HG03457 (cell line): Measurements from ENCODE around the gene WDSUB1.

Experiments used
- ATAC-seq: cut with Tn5 transposase; IDR thresholded peaks from one replicate; pipeline ENCODE4 v1.9.1; 2021; ENCODE audit warnings: moderate number of reproducible peaks; ENCODE audit not compliant: unreplicated experiment

The WDSUB1 gene

DNA sequence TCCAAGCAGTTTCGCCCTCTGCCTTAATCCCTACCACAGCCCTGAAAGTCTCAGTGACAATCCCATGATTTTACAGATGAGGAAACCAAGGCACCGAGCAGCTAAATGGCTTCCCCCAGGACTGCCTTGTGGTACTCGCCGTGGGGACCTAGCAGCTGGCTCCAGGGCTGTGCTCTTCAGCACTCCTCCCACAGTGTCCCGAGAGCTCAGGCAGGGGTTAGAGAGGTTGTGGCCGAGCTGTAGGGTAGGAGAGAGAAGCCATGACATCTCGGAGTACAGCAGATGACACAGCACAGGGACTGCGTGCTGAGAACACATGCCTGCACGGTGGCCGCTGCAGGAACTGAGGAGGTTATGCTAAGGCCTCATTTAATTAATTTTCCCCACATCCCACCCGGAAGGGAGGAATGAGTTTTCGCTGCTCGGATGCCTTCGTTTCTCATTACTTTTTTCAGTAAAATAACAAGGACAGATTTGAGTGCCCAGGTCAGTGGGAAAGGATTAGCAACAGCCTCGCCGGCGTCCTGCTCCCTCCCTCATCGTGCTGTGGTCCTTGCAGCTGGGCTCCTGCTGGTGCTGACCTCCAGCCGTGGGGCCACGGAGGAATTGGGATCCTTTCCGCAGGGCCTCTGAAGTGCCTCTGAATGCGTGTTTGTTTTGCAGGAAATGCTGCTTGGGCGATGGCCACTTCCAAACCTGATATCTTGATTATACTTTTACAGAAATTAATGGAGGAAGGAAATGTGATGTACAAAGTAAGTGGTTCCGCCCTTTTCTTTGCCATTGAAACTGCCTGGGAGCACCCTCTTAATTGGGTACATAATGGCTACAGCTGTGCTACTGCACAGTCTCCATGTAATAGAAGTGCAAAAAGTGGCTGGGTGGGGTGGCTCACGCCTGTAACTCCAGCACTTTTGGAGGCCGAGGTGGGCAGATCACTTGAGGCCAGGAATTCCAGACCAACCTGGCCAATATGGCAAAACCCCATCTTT, 61.2 kb downstream of the WDSUB1 start:
- no peak for ATAC-seq

DNA sequence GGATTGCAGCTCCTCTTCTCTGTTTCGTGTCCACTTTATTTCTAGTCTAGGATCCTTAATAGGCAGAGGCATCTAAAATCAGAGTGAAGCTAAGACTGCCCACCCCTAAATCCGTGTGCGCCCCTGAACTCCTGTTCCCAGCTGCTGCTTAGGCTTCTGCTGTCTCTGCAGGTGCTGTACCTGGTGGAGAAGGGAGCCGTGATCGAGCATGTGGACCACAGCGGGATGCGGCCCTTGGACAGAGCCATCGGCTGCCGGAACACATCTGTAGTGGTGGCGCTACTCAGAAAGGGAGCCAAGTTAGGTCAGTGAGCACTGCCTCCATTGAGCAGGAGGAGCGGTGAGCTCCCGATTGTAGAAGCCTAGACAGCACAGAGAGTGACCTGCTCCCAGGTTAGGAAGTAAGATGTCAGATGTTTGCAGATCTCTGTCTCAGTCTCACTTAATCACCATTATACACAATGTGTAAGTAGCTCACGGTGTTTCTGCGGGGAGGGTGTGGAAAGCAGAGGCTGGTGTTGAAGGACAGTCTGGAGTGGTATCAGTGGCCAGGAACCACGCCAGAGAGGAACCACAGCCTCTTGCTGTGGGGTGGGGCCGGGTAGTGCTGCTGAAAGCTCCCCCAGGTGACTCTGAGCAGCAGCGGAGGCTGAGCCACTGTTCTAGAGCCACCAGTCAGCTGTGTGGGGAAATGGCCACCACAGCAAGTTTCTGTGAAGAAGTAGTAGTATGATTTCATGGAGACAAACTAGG, 62.3 kb downstream of the WDSUB1 start:
- ATAC-seq, result no peak

DNA sequence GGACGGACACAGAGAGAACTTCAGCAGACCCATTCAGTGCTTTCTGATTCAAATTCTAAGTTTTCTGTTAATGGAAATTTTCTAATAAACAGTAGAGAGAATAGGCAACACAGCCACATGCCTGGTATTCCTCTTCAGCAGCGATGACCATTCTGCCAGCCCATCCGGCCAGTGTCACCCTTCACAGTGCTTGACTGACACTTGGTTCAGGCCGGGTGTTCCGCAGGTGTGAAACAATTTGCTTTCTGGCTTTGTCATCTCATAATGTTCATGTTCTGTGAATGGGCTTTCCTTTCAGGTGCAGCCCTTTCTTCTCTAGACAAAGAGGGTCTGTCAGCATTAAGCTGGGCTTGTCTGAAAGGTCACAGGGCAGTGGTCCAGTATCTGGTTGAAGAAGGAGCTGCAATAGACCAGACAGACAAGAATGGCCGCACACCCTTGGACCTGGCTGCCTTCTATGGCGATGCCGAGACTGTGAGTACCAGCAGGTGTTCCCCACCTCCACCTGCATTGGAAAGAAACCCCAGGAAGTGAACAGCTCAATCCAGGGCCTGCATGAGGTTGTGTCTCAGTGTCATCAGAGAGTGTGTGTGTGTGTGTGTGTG, 67.0 kb downstream of the WDSUB1 start:
- ATAC-seq, result no peak

DNA sequence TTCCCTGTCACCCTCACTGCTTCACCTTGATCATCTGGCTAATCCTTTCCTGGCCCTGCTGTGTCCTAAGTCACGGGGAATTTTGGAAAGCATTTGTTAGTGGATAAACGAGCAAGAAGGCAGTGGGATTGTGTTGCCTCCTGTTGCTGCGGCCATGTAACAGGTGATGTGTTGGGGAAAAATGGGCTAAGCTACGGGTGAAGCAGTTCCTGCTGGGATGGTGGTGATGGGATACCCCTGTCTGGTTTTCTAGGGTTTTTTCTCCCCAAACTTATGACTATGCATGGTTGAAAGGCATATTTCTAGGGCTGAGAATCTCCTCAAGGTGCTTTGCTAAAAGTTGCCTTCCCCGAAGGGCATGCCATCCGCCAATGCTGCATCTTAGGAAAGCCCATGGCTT, 68.1 kb downstream of the WDSUB1 start:
- no peak for ATAC-seq

DNA sequence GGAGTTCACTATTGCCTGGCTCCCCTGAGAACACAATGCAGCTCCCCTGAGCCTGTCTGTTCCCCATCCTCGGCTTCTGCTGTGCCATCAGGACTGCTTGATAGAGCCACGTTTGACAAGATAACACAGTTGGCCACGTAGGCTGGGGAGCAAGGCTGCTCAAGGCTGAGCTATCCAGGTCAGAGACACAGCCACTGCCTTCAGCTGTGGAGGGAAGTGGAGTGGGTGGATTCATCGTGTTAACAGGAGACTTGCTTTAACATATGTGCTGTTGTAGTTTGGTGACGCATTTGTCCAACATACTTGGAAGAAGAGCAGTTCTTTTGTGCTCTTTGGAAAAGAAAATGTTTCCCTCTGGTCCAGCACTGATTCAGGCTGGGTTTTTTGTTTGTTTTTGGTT, 68.8 kb downstream of the WDSUB1 start:
- ATAC-seq, result no peak

DNA sequence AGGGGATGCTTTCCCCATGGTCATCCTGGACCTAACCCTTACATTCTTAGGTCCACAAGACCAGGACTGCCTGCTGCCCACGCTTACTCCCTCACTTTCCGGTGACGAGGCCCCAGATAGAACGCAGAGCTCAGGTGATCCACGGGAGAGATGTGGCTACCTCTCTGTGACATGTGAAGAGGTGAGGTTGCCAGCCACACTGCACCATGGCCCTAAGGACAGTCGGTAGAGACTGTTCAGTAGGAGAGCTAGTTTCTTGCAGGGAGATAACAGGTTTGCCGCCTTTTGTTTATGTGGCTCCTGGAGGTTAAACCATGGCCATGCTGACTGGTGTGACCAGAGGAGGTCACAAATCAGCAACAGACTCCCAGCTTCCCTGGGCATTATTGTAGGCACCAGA, 71.4 kb downstream of the WDSUB1 start:
- ATAC-seq, result no peak

DNA sequence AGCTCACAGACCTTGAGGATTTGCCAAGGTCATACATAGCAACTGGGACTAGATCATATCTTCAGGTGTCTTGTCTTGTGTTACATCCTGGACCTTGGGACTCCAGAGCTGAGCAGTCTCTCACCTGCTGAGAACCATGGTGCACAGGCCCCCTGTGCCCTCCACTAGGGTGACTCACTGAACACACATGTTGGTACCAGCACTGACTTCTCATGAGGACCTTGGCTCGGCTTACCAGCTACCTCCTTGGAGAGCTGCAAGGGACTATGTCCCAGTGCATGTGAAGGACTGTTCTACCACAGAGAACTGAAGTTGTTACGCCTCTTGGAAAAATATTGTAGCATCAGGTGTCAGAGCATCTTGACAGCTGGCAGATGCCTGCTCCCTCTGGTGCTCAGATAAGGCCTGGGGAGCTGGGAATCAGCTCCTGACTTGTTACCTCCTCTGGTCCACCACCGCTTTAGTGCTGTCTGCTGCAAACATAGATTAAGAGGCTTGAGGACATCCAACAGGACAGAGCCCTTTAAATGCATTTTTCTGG, 72.1 kb downstream of the WDSUB1 start:
- ATAC-seq, result no peak

DNA sequence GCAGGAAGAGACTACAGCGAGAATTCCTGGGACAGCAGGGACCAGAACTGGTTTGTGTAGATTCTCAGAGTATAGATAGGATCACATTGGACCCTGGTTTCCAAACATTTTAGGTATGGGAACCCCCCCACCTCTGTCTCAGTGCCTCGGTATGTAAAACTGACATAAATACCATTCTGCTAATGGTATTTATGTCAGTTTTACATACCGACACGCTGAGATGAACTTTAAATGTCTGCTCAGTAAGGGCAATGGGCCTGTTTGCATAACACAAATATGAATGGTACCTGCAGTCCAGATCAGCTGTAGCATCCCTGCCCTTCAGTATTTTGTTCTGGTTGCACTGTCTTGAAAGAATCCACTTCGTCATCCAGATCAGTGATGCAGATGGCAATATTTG, 73.2 kb downstream of the WDSUB1 start:
- no peak for ATAC-seq

DNA sequence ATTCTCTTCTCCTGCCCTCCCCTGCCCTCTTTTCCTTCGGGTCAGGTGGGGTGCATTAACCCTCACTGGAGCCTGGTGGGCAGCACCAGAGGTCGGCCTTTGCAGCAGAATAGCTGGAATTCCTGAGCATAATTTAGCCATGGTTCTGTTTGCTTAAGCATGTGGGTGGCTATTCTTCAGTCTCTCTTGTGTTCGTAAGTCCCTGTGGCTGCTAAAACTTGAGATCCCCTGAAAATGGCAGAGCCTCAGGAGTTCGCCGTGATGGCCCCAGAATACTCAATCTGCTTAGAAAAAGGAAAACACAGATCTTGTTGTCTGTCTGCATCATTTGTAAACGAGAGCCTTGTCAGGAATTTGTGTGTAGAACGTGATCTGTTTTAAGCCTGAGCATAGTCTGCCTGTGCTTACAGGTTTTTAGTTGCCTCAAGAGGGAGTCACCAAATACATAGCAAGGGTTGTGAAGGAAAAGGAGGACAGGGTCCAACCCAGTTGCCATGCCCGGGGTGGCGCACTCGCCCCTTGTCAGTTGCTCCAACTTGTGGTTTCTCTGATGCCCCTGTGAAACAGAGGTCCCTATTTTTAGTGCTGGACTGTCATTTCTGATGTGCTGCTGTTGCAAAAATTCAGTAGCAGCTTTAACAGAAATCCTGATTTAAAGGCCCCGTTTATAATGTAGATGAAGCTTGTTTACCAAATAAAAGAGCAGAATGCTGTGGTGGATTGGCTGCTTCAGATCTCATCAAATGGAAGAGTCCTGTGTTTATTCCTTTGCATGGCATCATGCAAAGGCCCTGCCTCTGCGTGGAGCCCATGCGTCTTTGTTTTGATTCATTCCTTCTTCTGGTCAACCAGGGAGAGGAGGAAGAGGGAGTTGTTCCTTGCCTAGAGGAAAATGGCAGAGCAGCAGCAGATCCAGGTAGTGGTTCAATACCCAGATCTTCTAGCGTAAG, 74.8 kb downstream of the WDSUB1 start:
- ATAC-seq, result no peak

DNA sequence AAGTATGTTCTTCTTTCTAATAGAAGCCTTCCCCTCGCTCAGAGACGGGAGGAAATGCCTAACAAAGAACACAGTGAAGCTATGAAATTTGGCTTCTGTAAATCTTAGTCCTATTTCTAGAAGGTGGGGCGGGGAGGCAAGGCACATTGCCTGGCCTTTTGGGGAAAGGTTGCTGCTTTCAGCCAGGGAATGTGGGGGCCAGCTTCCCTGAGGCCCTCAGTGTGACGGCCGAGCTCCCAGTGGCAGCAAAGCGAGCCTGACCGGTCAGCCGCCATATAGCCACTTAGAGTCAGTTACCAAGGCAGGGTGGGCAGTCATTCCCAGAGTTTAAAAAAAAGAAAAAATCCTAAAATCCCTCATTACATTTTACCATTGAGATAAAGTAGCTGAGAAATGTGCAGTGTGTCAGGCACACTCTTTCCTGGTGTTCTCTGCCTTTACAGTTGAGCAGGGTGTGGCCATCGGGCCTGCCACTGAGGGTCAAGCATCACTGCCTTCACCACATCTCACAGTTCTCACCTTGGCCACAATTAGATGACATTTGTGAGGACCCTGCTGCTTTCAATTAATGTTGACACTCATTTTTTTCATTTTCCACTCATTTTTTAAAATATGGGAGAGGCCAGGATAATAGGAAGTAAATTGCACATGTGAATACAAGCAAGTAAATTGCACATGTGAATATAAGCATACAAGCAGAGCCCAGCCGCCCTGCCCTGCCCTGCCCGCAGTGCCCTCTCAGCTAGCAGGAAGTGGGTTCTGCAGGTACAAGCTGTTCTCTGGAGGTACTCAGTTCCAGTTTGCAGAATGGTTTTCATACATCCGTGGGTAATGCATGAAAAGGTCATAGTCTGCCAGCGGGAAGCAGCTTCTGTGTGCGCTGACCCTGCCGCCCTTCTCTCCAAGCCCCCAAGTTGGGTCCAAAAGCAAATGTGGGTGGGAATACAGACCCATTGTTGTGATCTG, 76.9 kb downstream of the WDSUB1 start:
- ATAC-seq, result peak; percentile 81

DNA sequence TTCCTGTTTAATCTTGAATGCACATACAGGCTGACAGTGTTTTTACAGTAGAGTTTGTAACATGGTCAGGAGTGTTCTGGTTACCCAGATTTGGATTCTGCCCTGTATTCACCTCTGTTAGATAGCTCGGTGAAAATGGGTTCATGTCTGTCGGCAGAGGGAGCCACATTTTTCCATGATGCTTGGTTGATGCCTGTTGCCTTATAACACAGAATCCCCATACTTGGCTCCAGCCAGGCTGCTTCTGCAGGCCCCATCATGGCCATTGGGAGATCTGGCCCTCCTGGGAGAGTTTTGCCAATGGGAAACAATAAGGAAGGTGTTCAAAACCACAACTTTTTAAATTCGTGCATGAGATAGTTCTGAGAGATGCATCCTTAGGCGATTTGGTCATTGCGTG, 78.1 kb downstream of the WDSUB1 start:
- ATAC-seq, result no peak

DNA sequence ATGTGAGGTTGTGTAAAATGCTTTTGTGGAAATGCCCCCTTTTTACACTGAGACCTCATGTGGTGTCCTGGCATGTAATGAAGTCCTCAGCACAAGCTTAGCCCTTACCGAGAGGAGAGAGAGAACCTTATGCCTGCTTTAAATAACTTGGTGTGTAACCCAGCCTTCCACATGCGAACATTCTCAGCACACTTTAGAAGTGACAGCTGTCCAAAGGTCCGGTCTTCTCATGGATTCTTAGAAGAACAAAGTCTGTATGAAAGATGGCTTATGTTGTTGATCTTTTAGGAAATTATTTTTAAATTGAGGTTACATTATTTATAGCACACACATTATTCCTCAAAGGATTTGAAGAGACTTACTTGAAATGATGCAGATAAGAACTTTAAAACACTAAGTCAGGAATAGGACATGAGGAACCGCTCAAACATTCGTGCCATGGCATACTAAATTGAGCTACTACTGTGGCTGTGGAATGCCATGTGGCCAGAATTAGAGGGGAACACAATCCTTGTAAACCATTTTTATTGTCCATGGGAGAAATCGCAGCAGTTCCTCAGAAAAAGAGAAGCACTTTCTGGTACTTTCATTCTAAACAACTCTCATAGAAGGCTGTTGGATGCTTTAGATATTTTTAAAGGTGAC, 79.6 kb downstream of the WDSUB1 start:
- no peak for ATAC-seq

DNA sequence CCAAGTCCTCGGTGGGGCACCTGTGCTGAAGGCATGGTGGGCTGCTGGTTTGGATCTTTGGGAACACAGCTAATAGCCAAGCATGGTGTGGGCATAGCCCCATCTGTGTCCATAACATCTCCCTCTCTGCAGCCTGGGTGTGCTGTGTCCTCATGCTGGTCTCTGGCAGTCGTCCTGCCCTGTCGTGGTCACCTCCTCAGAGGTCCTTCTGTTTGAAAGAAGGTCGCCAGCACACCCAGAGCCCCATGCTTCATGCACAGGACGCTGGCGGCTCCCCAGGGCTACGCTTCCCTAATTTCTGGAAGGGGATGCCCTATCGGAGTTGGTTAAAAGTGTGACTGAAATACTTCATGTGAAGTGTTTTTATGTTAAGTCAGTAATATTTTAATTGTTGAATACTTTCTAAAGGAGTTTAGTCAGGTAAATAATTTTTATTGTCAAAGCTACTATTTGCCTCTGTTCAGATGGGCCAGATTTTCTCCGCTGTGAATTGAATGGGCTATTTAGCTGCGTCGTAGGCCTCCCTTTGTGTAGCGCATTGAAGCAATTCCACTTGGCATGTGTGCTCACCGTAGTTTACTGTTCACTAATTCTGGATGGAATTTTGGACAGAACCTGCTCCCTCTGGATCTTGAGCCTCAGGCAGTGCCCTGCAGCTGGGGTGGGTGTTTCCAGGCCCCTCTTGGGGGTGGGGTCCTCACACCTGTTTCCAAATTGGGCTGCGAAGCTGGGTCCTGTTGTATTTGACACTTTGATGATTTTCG, 81.9 kb downstream of the WDSUB1 start:
- ATAC-seq, result no peak

DNA sequence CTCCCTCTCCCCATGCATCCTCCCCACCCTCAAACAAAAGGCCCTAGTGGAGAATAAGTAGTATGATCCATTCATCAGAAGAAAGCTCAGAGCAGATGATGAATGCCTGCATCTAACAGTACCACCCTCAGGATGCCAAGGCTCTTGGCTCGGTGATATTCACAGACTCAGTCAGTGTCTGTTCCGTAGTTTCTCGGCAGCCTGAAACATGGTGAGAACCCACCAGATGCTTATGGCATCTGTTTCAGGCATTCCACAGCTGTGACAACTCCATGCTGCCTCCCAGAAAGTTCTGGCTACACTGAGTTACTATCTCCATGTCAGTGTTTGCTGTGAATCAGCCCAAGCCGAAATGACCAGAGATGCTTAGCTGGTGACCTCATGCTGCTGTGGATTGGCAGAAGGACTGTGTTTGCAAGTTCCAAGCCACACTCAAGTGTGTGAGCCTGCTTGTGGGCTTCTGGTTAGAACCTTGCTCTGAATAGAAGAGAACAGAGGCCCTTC, 83.9 kb downstream of the WDSUB1 start:
- no peak for ATAC-seq

DNA sequence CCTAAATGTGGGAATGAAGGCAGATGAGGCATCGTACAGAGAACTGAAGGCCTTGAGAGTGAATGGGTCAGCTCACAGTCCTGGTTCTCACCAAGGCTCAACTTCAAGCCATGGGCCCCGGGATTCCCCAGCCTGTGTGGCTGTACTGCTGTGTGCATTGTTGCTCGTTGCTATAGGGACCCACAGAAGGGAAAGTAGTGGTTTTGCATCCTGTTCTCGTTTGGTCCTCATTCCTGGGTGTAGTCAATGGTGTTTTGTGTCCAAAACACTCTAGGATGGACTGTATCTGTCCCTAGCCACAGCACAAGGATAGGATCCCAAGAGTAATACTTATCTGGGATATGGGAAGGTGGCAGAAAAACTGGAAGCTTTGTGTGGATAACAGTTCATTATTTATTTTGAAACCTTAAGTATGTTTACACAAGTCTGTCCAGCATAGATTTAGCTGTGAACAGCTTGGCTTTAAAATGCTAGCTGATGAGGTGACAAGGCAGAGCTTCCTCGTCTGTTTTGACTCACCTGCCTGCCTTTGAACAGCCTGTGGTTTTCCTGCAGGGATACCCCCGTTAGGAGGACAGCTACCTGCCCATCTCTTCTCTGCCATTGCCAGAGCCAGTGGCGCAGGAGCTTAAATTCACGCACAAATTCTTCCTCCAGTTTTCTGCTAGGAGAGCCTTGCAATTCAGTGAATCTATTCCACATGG, 85.0 kb downstream of the WDSUB1 start:
- ATAC-seq, result peak; percentile 99

DNA sequence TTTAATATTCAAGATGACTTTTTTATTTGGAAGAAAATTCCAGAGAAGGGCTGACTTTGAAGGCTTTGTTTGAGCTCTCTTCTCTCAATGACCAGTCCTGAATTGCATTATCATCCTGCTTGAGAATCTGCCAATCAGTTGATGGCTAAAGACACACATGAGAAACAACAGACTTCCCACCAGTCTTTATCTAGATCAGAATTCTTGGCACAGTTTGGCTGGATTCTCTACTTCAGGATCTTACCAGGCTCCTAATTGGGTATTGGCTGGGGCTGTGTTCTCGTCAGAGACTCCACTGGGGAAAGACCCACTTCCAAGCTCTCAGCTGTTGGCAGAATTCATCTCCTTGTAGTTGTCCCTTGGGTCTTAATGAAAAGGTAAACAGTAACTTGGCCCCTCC, 86.0 kb downstream of the WDSUB1 start:
- no peak for ATAC-seq
